ENCODE measurements around the gene NRCAM.
"Not testable (repeated sequence)": the region's sequence is repeated elsewhere in the genome, so short reads cannot be mapped to it uniquely, and the experiment has no call there.

The NRCAM gene

DNA sequence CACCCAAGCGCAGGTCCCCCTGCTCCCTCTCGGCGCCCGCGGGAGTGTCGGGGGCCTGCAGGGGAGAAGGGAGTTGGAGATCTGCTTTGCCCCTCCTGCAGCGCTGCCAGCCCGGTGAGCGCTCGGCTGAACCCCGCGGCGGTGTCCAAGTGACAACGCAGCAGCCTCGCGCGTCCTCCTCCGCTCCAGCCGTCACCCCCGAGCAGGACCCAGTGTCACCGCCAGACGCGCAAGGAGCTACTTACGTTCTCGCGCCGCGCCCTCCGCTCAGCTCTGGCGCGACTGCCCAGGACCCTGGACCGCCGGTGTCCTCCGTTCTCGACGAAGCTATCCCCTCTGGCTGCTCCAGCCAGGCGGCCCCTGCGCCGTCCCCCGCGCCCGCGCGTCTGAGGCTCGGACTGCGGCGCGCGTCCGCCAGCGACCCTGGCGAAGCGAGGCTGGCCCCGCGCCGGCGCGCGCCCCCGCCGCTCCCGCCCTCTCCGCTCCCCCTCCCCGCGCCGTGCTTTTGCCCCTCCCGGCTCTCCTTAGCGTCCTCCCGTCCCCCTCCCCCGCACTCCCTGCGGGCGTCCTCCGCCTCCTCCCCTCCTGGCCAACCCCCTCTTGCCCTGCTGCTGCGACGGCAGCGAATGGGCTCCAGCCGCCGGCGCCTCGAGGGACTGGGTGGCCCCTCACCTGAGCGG is at the start of gene NRCAM:
Gene NRCAM, minus strand, starts transcription at position 439 of the 680 bp plus-strand sequence. CDS start 216,372 bp downstream, outside the sequence.
- in situ Hi-C loops (cut with HindIII; ENCODE audit: low sequenced_read_pairs) = no loop called here

DNA sequence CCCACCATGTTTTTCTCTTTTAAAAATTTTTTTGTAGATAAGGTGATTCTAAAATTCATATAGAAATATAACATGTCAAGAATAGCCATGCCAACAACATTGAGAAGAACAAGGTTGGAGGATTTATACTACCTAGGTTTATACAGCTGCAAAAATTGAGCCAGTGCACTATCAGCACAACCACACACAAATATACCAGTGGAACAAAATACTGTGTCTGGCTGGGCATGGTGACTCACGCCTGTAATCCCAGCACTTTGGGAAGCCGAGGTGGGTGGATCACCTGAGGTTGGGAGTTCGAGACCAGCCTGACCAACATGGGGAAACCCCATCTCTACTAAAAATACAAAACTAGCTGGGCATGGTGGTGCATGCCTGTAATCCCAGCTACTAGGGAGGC is 48.3 kb upstream of the NRCAM start:
- in situ Hi-C loops (cut with HindIII; ENCODE audit: low sequenced_read_pairs) = not testable (repeated sequence)

DNA sequence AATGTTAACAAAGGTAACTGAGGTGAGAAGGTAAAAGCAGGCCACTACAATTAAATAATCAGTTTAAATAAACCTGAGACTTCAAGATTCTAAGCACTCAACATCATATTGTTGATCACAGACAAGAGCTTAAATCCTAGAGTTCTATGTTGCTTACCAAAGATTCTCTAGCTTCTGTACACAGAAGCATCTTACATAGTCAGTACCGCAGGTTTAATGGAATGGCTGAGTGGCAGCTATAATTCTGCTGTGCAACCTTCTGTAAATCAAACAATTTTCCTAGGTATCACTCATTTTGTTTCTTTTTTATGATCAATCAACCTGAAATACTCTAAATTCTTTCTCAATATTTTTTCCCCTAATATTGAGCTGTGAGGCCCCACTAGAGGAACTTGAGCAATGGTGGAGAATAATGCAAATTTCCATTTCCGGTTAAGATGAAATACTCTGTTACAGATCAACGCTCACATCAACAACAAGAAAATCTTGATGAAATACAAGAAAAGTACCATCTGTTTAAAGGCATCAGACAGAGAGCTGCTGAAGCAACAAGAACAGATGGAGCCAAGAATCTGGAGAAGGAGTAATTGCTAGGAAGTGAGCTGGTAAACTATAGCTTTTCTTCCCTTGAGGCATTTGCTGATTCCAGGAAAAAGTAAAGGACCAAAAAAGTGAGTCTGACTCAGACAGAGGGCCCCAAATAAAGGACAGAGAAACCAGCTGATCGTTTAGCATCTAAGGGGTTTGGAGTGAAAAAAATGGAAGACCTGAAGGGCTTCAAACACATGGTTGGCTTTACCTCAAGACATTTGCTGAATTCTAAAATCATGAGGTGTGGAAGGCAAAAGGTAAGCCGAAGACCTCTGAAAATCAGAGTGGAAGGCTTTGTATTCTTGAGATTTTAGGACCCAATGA is 47.1 kb upstream of the NRCAM start:
- in situ Hi-C loops (cut with HindIII; ENCODE audit: low sequenced_read_pairs) = no loop called here

DNA sequence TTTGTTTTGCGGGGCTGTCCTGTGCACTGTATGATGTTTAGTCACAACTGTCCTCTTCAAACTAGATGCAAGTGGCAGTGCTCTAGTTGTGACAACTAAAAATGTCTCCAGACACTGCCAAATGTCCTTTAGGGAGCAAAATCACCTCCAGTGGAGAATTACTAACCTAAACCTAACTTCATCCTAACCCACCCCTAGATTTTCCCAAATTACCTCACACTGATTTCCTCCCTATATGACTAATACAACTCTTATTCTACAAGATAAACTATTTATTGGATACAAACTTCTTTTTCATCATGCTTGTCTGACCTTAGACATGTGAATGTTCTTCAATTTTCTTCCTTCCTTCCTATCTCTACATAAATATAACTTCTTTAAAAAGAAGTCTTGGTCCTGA is 43.3 kb upstream of the NRCAM start:
- in situ Hi-C loops (cut with HindIII; ENCODE audit: low sequenced_read_pairs) = loop anchor here (10.0 kb wide), 1 partner anchor 315 kb away; no protein-coding TSS in a partner anchor

DNA sequence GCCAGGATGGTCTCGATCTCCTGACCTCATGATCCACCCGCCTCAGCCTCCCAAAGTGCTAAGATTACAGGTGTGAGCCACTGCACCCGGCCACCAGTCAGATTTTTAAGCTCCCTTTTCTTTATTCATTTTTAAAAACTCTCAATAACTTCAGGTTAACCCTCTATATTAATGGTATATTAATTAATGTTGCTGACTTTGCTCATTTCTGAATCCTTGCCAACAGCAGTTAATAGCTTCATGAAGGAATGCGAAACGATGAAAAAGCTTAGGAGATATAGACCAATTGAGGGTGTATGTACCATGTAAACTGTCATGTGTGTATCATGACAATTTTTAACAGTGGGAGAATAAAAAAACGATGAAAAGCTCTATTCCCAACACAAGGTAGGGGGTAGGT is 42.2 kb upstream of the NRCAM start:
- in situ Hi-C loops (cut with HindIII; ENCODE audit: low sequenced_read_pairs) = loop anchor here (10.0 kb wide), 1 partner anchor 314 kb away; no protein-coding TSS in a partner anchor

- in situ Hi-C loops (cut with HindIII; ENCODE audit: low sequenced_read_pairs) = loop anchor here (10.0 kb wide), 1 partner anchor 312 kb away; no protein-coding TSS in a partner anchor
These were observed 41.0 kb upstream of the NRCAM start for GRCh38 chr7:108497082-108497725.

GRCh38 chr7:108492742-108493141 is 36.5 kb upstream of the NRCAM start:
- in situ Hi-C loops (cut with HindIII; ENCODE audit: low sequenced_read_pairs) = loop anchor here (10.0 kb wide), 1 partner anchor 308 kb away; no protein-coding TSS in a partner anchor

- in situ Hi-C loops (cut with HindIII; ENCODE audit: low sequenced_read_pairs) = no loop called here
These were observed 32.7 kb upstream of the NRCAM start for GRCh38 chr7:108488768-108489538.

- in situ Hi-C loops (cut with HindIII; ENCODE audit: low sequenced_read_pairs) = no loop called here
These were observed 31.4 kb upstream of the NRCAM start for GRCh38 chr7:108487646-108488045.

DNA sequence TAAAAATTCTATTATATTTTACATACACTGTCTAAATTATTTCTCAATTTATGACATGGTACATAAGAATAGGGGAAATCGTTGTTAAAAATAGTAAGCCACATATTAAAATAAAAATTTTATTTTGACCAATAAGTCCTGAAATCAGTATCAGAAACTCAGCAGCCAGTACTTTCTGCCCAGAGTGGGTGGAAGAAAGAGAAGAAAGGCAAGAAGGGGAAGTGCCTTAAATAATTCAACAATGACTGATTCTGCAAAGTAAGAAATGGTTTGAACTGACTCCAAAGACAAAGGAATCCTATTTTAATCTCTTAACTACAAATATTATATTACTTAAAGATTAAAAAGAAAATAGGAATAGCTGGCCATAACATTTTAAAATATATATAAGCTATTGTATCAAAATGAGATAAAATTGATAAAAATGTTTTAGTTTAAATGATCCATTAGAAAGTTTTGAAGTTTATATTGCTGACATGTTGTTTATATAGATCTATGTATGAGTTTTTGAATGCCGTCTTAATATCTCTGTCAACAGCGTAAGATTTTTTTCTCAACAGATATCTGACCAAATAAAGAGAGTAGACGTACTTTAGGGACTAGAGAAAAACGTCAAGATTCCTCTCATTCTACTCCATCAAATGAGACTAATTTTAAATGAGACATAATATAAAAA is 30.2 kb upstream of the NRCAM start:
- in situ Hi-C loops (cut with HindIII; ENCODE audit: low sequenced_read_pairs) = no loop called here

GRCh38 chr7:108484137-108484536 is 27.9 kb upstream of the NRCAM start:
- in situ Hi-C loops (cut with HindIII; ENCODE audit: low sequenced_read_pairs) = no loop called here

GRCh38 chr7:108480311-108480710 is 24.1 kb upstream of the NRCAM start:
- in situ Hi-C loops (cut with HindIII; ENCODE audit: low sequenced_read_pairs) = no loop called here

GRCh38 chr7:108479751-108480150 is 23.5 kb upstream of the NRCAM start:
- in situ Hi-C loops (cut with HindIII; ENCODE audit: low sequenced_read_pairs) = no loop called here

- in situ Hi-C loops (cut with HindIII; ENCODE audit: low sequenced_read_pairs) = no loop called here
These were observed 22.9 kb upstream of the NRCAM start for GRCh38 chr7:108479118-108479517.

- in situ Hi-C loops (cut with HindIII; ENCODE audit: low sequenced_read_pairs) = no loop called here
These were observed 12.0 kb upstream of the NRCAM start for GRCh38 chr7:108468246-108468645.

- in situ Hi-C loops (cut with HindIII; ENCODE audit: low sequenced_read_pairs) = no loop called here
These were observed 11.2 kb upstream of the NRCAM start for GRCh38 chr7:108467391-108467790.

DNA sequence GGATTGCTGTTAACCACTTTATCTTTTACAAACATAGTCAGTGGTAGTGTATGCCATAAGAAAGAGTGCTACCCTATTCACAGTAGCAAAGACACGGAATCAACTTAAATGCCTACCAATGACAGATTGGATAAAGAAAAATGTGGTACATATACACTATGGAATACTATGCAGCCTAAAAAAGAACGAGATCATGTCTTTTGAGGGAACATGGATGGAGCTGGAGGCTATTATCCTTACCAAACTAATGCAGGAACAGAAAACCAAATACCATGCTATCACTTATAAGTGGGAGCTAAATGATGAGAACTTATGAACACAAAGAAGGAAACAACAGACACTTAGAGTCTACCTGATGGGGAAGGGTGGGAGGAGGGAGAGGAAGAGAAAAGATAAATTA is 10.1 kb upstream of the NRCAM start:
- in situ Hi-C loops (cut with HindIII; ENCODE audit: low sequenced_read_pairs) = not testable (repeated sequence)

DNA sequence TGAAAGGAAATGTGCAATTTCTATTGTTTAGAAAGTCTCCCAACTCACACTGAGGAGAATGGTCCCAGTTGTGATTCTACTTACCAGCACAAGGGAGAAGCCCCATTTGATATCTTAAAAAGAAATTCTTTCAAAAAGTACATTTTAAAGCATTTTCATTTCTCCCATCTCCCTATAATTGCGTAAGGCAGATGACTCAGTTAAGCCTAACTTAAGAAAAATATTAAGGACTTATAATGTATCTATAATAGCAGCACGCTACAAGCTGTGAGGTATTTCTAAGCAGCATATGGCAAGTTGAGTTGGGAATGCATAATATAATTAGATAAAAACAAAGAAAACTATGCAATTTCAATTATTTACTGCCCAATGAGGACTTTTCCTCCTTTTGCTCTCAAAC is 8.5 kb upstream of the NRCAM start:
- in situ Hi-C loops (cut with HindIII; ENCODE audit: low sequenced_read_pairs) = no loop called here

DNA sequence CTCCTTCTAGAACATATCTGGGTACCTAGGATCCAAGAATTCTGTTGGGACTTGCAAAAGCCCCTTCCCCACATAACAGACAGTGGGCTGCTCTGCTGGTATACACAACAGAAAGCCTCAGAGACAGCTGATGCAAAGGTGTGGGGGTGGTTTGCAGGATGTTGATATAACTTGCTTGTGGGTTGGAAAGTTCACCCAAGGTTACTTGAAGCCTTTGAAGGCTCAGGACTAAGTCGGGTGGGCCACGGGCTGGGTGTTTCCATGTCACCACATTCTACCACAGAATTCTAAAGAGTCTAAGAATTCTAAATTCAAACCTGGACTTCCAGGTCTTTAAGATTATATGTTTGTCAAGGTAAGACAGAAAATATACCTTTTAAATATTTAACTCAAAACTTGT is 7.4 kb upstream of the NRCAM start:
- in situ Hi-C loops (cut with HindIII; ENCODE audit: low sequenced_read_pairs) = no loop called here

GRCh38 chr7:108461840-108462239 is 5.6 kb upstream of the NRCAM start:
- in situ Hi-C loops (cut with HindIII; ENCODE audit: low sequenced_read_pairs) = no loop called here
